ENCODE results near the gene RASGRP2.
A peak's percentile ranks its signal among the peaks of the same experiment; 100 is the strongest.

The RASGRP2 gene

GRCh38 chr11:64777449-64778222, 33.7 kb upstream of the RASGRP2 start:
- H3K36me3 Mint-ChIP-seq, result peaks cover 76% of the 10 kb centered on the region
- peak; percentile 76 to 88 for DNase-seq (ENCODE audit: low spot score in 2 of 2)
- H3K27ac Mint-ChIP-seq, result peak overlapping the region; percentile 92
- H3K4me3 Mint-ChIP-seq, result peak overlapping the region; percentile 88
- H3K9me3 Mint-ChIP-seq, result no peaks in the 10 kb centered on the region
- H3K4me1 Mint-ChIP-seq, result peaks cover 46% of the 10 kb centered on the region
- peak; percentile 19 for ATAC-seq

DNA sequence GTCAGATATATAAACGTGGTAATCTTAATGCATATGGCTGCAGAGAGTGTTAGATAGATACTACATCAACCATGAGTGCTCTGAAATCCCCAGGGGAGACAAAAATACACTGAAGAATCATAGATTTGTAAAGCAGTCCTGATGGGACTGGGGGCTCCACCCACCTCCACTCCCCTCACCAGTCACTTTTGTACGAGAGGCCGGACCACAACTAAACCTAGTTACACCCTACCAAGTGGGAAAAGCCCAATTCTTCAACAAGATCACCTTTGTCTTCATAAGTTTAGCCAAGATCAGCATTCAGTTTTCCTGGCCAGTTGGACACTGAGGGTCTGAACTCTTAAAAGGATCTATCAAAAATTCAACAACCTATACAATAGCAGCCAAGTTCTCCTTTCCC, 32.9 kb upstream of the RASGRP2 start:
- Mint-ChIP-seq H3K27ac (peak overlapping the region; percentile 92), H3K4me1 (peaks cover 46% of the 10 kb centered on the region), H3K9me3 (no peaks in the 10 kb centered on the region), H3K36me3 (peaks cover 83% of the 10 kb centered on the region), H3K4me3 (peak overlapping the region; percentile 88)
- ATAC-seq, result no peak
- no peak for DNase-seq (ENCODE audit: low spot score in 2 of 2)

- Mint-ChIP-seq H3K27ac (peak overlapping the region; percentile 92), H3K4me3 (peak overlapping the region; percentile 88), H3K36me3 (peaks cover 86% of the 10 kb centered on the region), H3K4me1 (peaks cover 47% of the 10 kb centered on the region), H3K9me3 (no peaks in the 10 kb centered on the region)
- no peak for ATAC-seq
- DNase-seq (ENCODE audit: low spot score in 2 of 2), result no peak
Measured at GRCh38 chr11:64776425-64776824, 32.5 kb upstream of the RASGRP2 start.

DNA sequence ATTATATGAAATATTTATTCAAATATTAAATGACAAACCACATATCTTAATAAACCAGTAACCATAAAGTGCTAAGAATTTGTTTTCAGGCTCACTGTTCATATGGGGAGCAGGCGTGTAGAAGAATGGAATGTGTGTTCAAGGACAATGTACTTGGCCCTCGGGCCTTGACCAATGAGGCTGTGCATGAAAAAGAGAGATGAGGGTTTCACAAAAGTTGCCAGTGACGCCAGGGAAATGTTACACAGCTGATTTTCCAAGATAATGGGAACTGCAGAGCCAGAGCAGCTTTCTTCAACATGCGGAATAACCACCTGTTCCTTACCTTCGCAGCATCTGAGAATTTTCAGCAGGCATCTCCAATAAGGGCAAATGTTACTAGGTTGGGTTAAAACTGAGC, 30.2 kb upstream of the RASGRP2 start:
- Mint-ChIP-seq H3K4me3 (peak overlapping the region; percentile 88), H3K36me3 (peaks cover 97% of the 10 kb centered on the region), H3K27ac (peak overlapping the region; percentile 92), H3K9me3 (no peaks in the 10 kb centered on the region), H3K4me1 (peaks cover 63% of the 10 kb centered on the region)
- no peak for ATAC-seq
- DNase-seq (ENCODE audit: low spot score in 2 of 2), result no peak

GRCh38 chr11:64772303-64773018, 28.5 kb upstream of the RASGRP2 start:
- no peak for DNase-seq (ENCODE audit: low spot score in 2 of 2)
- peak overlapping the region; percentile 67 for H3K27ac Mint-ChIP-seq
- H3K4me1 Mint-ChIP-seq, result peaks cover 74% of the 10 kb centered on the region
- H3K4me3 Mint-ChIP-seq, result no peak overlapping the region
- no peaks in the 10 kb centered on the region for H3K9me3 Mint-ChIP-seq
- ATAC-seq, result no peak
- H3K36me3 Mint-ChIP-seq, result peaks cover 100% of the 10 kb centered on the region

DNA sequence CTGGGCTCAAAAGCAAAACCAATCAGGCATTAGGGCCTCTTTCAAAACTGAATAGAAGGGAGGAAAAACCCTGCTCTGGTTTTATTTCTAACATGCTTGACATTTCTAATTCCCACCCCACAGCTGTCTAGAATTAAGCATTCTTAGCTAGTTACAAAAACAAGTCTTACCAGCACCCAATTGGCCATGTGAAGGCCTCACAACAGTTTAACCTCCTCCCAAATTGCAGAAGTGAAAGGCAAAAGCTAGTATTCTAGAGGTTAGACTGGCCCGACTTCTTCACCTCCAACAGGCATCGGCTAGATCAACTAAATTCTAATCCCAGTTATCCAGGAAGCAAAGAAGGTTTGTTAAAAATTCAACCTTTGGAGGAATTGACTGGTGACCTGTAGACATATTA, 27.9 kb upstream of the RASGRP2 start:
- DNase-seq (ENCODE audit: low spot score in 2 of 2) (no peak), ATAC-seq (no peak)
- peaks cover 74% of the 10 kb centered on the region for H3K4me1 Mint-ChIP-seq
- no peak overlapping the region for H3K4me3 Mint-ChIP-seq
- H3K9me3 Mint-ChIP-seq, result no peaks in the 10 kb centered on the region
- no peak overlapping the region for H3K27ac Mint-ChIP-seq
- H3K36me3 Mint-ChIP-seq, result peaks cover 100% of the 10 kb centered on the region

DNA sequence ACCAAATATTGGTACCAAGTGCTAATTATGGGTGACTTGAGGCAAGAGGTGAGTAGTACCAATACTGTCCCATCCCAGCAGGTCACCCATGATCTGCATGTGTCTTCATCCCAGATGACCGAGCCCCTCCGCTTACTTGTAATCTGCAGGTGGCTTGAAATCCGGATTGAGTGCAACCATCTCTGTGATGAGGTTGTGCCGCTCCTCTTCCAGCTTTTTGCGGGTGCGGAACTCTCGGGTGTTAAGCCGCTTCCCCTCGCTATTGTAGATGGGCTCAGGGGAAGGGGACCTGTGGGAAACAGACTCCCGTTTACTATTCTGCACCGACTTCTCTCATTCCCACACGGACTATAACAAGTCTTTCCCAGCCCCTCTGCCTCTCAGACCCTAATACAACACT, 26.2 kb upstream of the RASGRP2 start:
- no peak overlapping the region for H3K4me3 Mint-ChIP-seq
- ATAC-seq (no peak), DNase-seq (ENCODE audit: low spot score in 2 of 2) (no peak)
- no peaks in the 10 kb centered on the region for H3K9me3 Mint-ChIP-seq
- peak overlapping the region; percentile 81 for H3K27ac Mint-ChIP-seq
- peaks cover 100% of the 10 kb centered on the region for H3K36me3 Mint-ChIP-seq
- H3K4me1 Mint-ChIP-seq, result peaks cover 76% of the 10 kb centered on the region

DNA sequence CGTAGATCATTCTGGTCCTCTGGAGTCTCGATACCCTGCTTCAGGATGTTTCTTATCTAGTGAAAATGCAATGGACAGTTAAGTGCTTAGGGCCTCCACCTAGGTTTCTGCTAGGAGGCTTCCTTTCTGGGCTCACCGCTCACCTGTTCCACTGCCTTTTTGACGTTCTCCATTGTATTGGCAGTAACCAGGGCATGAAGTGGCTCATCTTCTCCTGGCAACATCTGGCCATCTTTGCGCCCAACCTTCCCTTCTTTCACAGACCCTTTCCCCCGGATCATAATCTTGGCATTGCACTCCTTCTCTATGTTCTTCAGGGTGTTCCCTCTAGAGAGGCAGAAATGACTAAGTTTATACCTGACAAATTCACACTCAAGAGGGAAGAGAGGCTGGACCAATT, 25.3 kb upstream of the RASGRP2 start:
- H3K36me3 Mint-ChIP-seq, result peaks cover 100% of the 10 kb centered on the region
- DNase-seq (ENCODE audit: low spot score in 2 of 2) (no peak), ATAC-seq (no peak)
- H3K27ac Mint-ChIP-seq, result peak overlapping the region; percentile 83
- no peaks in the 10 kb centered on the region for H3K9me3 Mint-ChIP-seq
- no peak overlapping the region for H3K4me3 Mint-ChIP-seq
- peaks cover 79% of the 10 kb centered on the region for H3K4me1 Mint-ChIP-seq

- no peak for DNase-seq (ENCODE audit: low spot score in 2 of 2)
- Mint-ChIP-seq H3K9me3 (no peaks in the 10 kb centered on the region), H3K27ac (peak overlapping the region; percentile 83), H3K4me1 (peaks cover 82% of the 10 kb centered on the region), H3K4me3 (no peak overlapping the region), H3K36me3 (peaks cover 100% of the 10 kb centered on the region)
- ATAC-seq, result no peak
Measured at GRCh38 chr11:64768300-64768694, 24.4 kb upstream of the RASGRP2 start.

GRCh38 chr11:64767344-64768299, 23.7 kb upstream of the RASGRP2 start:
- peaks cover 100% of the 10 kb centered on the region for H3K36me3 Mint-ChIP-seq
- peak overlapping the region; percentile 83 for H3K27ac Mint-ChIP-seq
- peak; percentile 72 to 89 for DNase-seq (ENCODE audit: low spot score in 2 of 2)
- H3K9me3 Mint-ChIP-seq, result no peaks in the 10 kb centered on the region
- peak; percentile 67 for ATAC-seq
- H3K4me1 Mint-ChIP-seq, result peaks cover 85% of the 10 kb centered on the region
- no peak overlapping the region for H3K4me3 Mint-ChIP-seq

GRCh38 chr11:64766881-64767280, 22.9 kb upstream of the RASGRP2 start:
- peaks cover 100% of the 10 kb centered on the region for H3K36me3 Mint-ChIP-seq
- DNase-seq (ENCODE audit: low spot score in 2 of 2) (no peak), ATAC-seq (no peak)
- H3K9me3 Mint-ChIP-seq, result no peaks in the 10 kb centered on the region
- peaks cover 92% of the 10 kb centered on the region for H3K4me1 Mint-ChIP-seq
- H3K27ac Mint-ChIP-seq, result peak overlapping the region; percentile 83
- peak overlapping the region; percentile 26 for H3K4me3 Mint-ChIP-seq

DNA sequence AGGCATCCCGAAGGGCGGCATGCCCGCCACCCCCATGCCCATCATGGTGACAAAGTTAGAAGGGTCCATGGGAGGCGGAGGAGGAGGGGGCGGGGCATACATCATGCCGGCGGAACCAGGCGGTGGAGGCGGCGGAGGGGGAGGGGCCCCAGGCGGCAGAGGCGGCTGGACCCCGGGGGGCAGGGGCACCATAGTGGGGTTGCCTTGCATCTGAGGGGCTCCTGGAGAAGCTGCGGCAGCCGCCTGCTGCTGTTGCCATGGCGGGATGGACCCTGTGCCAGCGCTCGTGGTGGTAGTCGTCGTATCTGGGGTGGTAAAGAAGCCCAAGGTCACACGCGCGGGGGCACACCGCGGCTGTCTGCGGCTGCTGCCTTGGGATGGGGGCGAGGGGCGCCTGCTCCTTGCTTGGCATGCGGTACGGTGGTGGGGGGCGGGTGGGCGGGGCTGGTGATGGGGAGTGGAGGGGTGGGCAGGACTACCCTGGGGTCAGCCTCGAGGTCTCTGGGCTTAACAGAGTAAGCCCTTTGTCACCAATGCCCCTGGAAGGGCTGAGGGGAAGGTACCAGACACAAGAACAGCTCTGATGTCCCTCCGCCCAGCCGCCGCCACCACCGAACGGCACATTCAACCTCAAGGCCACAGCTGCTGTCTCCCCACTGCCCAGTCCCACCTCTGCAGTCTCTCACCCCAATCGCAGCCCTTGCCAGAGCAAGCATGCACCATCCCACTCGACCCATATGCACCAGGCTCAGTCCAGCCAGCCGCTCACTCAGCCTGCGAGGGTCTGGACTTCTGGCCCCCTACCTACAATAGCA, 22.1 kb upstream of the RASGRP2 start:
- no peak for DNase-seq (ENCODE audit: low spot score in 2 of 2)
- H3K36me3 Mint-ChIP-seq, result peaks cover 100% of the 10 kb centered on the region
- H3K4me1 Mint-ChIP-seq, result peaks cover 95% of the 10 kb centered on the region
- peak overlapping the region; percentile 26 for H3K4me3 Mint-ChIP-seq
- ATAC-seq, result no peak
- peak overlapping the region; percentile 81 for H3K27ac Mint-ChIP-seq
- no peaks in the 10 kb centered on the region for H3K9me3 Mint-ChIP-seq

DNA sequence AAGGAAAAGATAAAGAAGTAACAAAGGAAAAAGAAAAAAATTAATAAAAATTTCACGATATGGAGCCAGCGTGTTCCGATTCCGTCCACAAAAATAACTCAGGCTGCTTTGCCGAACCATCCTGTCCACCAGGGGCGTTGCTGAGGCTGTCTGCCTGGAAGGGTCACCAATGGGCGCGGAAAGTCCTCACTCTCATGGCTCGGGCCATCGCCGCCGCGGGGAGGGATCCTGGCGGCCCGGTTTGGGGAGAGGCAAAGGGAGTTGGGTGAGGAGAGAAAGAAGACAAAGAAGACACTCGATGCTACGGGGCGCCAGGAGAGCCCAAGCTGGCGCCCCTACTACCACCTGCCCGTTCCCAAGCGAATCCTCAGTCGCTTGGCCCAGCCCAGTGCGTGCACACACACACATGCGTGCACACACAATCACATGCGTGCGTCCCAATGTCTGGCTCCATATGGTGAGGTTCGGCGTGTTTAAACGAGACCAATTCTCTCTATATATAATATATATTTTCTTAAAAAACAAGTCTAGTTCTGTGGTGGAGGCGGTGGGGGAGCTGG, 21.4 kb upstream of the RASGRP2 start:
- Mint-ChIP-seq H3K36me3 (peaks cover 100% of the 10 kb centered on the region), H3K9me3 (no peaks in the 10 kb centered on the region), H3K4me3 (peak overlapping the region; percentile 63)

DNA sequence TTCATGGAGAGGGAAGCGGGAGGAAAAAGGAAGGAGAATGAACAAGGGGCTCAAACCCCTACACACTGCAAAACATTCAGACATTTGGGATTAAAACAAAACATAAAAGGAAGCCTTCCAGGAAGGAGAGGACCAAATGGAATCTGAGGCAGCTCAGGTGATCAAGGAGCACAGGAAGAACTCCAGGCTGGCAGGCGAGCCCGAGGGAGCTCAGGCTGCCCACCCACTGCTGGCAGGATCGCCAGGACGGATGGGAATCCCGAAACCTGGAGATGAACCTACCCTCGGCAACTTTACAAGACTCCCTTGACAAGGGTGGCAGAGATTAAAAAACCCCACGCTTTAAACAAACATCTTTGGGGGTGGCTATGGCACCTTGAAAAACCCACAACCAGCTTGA, 20.8 kb upstream of the RASGRP2 start:
- Mint-ChIP-seq H3K36me3 (peaks cover 100% of the 10 kb centered on the region), H3K4me3 (peak overlapping the region; percentile 63), H3K4me1 (peaks cover 97% of the 10 kb centered on the region), H3K9me3 (no peaks in the 10 kb centered on the region), H3K27ac (peak overlapping the region; percentile 97)
- no peak for DNase-seq (ENCODE audit: low spot score in 2 of 2)
- ATAC-seq, result no peak

More for the DNA sequence above, 21.4 kb upstream of the RASGRP2 start:
- H3K27ac Mint-ChIP-seq, result peak overlapping the region; percentile 97
- H3K4me1 Mint-ChIP-seq, result peaks cover 94% of the 10 kb centered on the region
- no peak for DNase-seq (ENCODE audit: low spot score in 2 of 2)
- ATAC-seq, result no peak
